Measurements from ENCODE around the gene PCID2.

Gene PCID2

DNA sequence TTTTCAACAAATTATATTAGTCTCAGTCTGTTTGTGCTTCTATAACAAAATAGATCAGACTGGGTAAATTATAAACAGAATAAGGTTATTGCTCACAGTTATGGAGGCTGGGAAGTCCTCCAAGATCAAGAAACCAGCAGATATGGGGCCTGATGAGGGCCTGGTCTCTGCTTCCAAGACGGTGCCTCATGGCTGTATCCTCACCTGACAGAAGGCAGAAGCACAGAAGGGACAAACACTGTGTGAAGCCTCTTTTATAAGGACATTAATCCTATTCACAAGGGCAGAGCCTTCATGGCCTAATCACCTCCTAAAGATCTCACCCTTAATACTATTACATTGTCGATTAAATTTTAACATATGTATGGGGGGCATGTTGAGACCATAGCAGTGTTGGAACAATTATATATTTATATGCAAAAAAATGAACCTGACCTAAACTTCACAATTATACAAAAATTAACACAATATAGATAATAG is 73.1 kb downstream of the PCID2 start:
- Histone ChIP-seq H3K4me1 (ENCODE audit: control insufficient read depth in 5 of 5, insufficient read depth in 5 of 5, low read length in 5 of 5) (no peaks in the 10 kb centered on the region), H3K4me3 (ENCODE audit: low read depth in 1 of 5, low read length in 5 of 5) (no peak overlapping the region), H3K9me3 (ENCODE audit: control insufficient read depth in 5 of 5, low read length in 5 of 5) (no peaks in the 10 kb centered on the region), H3K27me3 (ENCODE audit: control insufficient read depth in 5 of 5, insufficient read depth in 4 of 5, low read length in 5 of 5) (peaks cover 0 to 4% (median 0%) of the 10 kb centered on the region in 5 donors), H3K27ac (ENCODE audit: low read depth, low read length) (no peak overlapping the region), H3K36me3 (ENCODE audit: control insufficient read depth in 5 of 5, insufficient read depth in 5 of 5, low read length in 5 of 5) (peaks cover 0 to 2% (median 0%) of the 10 kb centered on the region in 5 donors), H3K9ac (ENCODE audit: low read length in 5 of 5) (no peak overlapping the region)

DNA sequence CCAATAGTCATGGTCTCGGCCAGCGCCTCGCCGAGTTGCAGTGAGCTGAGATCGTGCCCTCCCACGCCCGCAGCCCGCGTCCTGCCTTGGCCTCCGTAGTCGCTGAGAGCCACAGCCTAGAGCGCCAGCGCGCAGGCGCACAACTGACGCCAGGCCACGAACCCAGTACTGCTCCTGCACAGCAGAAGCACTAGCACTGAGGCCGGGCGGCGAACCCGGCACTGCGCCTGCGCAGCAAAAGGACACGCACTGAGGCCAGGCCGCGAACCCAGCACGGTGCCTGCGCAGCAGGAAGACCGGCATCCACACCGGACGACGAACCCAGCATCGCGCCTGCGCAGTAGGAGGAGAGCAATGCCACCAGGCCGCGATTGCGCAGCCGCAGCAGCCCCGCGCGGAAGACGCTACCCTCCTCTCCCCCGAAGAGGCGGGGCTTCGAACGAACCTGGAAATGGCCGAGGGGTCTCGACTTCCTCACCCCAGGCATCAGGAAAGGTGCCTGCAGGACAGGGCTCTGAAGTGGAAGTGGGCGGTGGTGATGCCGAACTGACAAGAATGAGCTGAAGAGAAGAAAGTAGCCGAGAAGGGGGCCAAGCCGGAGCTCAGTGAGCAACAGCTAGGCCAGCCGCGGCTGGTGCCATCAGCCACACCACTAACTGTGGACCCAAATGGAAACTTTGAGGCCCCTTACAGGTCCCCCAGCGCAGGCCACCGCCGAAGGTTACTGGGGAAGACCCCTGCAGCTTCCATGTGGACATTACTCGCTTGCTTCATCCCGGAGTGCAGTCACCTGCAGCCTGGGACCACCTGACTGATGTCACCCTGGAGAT is 78.3 kb downstream of the PCID2 start:
- peaks cover 0 to 5% (median 0%) of the 10 kb centered on the region in 5 donors for H3K4me1 ChIP-seq (ENCODE audit: control insufficient read depth in 5 of 5, insufficient read depth in 5 of 5, low read length in 5 of 5)
- no peak overlapping the region for H3K27ac ChIP-seq (ENCODE audit: low read depth, low read length)
- peaks cover 0 to 20% (median 9%) of the 10 kb centered on the region in 5 donors for H3K27me3 ChIP-seq (ENCODE audit: control insufficient read depth in 5 of 5, insufficient read depth in 4 of 5, low read length in 5 of 5)
- H3K9me3 ChIP-seq (ENCODE audit: control insufficient read depth in 5 of 5, low read length in 5 of 5) = no peaks in the 10 kb centered on the region
- no peak overlapping the region for H3K9ac ChIP-seq (ENCODE audit: low read length in 5 of 5)
- H3K36me3 ChIP-seq (ENCODE audit: control insufficient read depth in 5 of 5, insufficient read depth in 5 of 5, low read length in 5 of 5) = peaks cover 0 to 2% (median 0%) of the 10 kb centered on the region in 5 donors
- peak overlapping the region in 4 of 5 donors; percentile 6 to 48 (median 32) for H3K4me3 ChIP-seq (ENCODE audit: low read depth in 1 of 5, low read length in 5 of 5)

DNA sequence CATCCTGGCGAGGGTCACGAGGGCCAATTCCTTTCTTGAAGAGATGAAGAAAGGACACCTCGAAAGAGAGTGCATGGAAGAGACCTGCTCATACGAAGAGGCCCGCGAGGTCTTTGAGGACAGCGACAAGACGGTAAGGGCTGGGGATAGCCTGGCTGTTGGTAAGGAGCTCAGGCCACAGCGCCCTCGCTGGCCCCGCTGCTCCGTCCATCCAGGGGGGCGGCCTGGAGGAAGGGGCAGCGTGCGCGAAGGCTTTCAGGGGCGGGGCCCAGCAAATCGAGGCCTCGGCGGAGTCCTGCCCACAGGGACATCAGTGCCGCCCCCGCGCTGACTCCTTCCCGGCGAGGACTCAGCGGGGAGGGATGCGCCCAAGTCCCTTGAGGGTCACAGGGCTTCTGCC is 79.0 kb downstream of the PCID2 start:
- H3K27ac ChIP-seq (ENCODE audit: low read depth, low read length) = no peak overlapping the region
- H3K9me3 ChIP-seq (ENCODE audit: control insufficient read depth in 5 of 5, low read length in 5 of 5) = no peaks in the 10 kb centered on the region
- H3K9ac ChIP-seq (ENCODE audit: low read length in 5 of 5) = no peak overlapping the region
- peaks cover 0 to 5% (median 0%) of the 10 kb centered on the region in 5 donors for H3K4me1 ChIP-seq (ENCODE audit: control insufficient read depth in 5 of 5, insufficient read depth in 5 of 5, low read length in 5 of 5)
- H3K4me3 ChIP-seq (ENCODE audit: low read depth in 1 of 5, low read length in 5 of 5) = peak overlapping the region in 2 of 5 donors; percentile 46 to 48
- peaks cover 0 to 2% (median 0%) of the 10 kb centered on the region in 5 donors for H3K36me3 ChIP-seq (ENCODE audit: control insufficient read depth in 5 of 5, insufficient read depth in 5 of 5, low read length in 5 of 5)
- peaks cover 0 to 23% (median 9%) of the 10 kb centered on the region in 5 donors for H3K27me3 ChIP-seq (ENCODE audit: control insufficient read depth in 5 of 5, insufficient read depth in 4 of 5, low read length in 5 of 5)

All from subcutaneous abdominal adipose tissue (tissue), 5 donors.